Parathyroid adenoma (tissue), 2 donors: ENCODE results near the gene PPP1R7.

Experiments used
- H2AFZ ChIP-seq: fragments of 300-600 bp; sonication (generic); one replicate; pipeline ENCODE4 v1.7.0; 2017; ENCODE audit warnings: antibody characterized with exemption, mild to moderate bottlenecking
- H3K27ac ChIP-seq: fragments of 300-600 bp; sonication (generic); one replicate; pipeline ENCODE4 v1.7.0; 2017
- H3K27me3 ChIP-seq: fragments of 300-600 bp; sonication (generic); one replicate; pipeline ENCODE4 v1.7.0; 2017; ENCODE audit warnings: low read length; ENCODE audit not compliant: control insufficient read depth, insufficient read depth
- H3K36me3 ChIP-seq: fragments of 300-600 bp; sonication (generic); one replicate; pipeline ENCODE4 v1.7.0; 2017; ENCODE audit warnings: low read length; ENCODE audit not compliant: control insufficient read depth, insufficient read depth
- H3K4me1 ChIP-seq: fragments of 300-600 bp; sonication (generic); one replicate; pipeline ENCODE4 v1.7.0; 2017; ENCODE audit warnings: control low read depth
- H3K4me2 ChIP-seq: fragments of 300-600 bp; sonication (generic); one replicate; pipeline ENCODE4 v1.7.0; 2017; ENCODE audit warnings: low read length
- H3K4me3 ChIP-seq: fragments of 300-600 bp; sonication (generic); one replicate; pipeline ENCODE4 v1.7.0; 2017; ENCODE audit warnings: low read depth, low read length
- H3K79me2 ChIP-seq: fragments of 300-600 bp; sonication (generic); one replicate; pipeline ENCODE4 v1.7.0; 2017; ENCODE audit warnings: control low read depth
- H3K9ac ChIP-seq: fragments of 300-600 bp; sonication (generic); one replicate; pipeline ENCODE4 v1.7.0; 2017; ENCODE audit warnings: mild to moderate bottlenecking
- H3K9me3 ChIP-seq: fragments of 300-600 bp; sonication (generic); one replicate; pipeline ENCODE4 v1.7.0; 2017; ENCODE audit warnings: low read length; ENCODE audit not compliant: control insufficient read depth
- TF ChIP-seq, protein P1 (sequence below): fragments of 300-600 bp; sonication (generic); IDR thresholded peaks from one replicate; pipeline ENCODE4 v1.7.0; 2017; ENCODE audit warnings: antibody characterized with exemption, mild to moderate bottlenecking
- donor health status: primary hyperparathyroidism.

PPP1R7 gene

GRCh38 chr2:241232736-241233575 is 82.7 kb downstream of the PPP1R7 start:
- no peaks in the 10 kb centered on the region for H3K4me1 ChIP-seq
- TF ChIP-seq, protein P1, sequence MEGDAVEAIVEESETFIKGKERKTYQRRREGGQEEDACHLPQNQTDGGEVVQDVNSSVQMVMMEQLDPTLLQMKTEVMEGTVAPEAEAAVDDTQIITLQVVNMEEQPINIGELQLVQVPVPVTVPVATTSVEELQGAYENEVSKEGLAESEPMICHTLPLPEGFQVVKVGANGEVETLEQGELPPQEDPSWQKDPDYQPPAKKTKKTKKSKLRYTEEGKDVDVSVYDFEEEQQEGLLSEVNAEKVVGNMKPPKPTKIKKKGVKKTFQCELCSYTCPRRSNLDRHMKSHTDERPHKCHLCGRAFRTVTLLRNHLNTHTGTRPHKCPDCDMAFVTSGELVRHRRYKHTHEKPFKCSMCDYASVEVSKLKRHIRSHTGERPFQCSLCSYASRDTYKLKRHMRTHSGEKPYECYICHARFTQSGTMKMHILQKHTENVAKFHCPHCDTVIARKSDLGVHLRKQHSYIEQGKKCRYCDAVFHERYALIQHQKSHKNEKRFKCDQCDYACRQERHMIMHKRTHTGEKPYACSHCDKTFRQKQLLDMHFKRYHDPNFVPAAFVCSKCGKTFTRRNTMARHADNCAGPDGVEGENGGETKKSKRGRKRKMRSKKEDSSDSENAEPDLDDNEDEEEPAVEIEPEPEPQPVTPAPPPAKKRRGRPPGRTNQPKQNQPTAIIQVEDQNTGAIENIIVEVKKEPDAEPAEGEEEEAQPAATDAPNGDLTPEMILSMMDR: no peak
- no peak overlapping the region for H3K27ac ChIP-seq
- H2AFZ ChIP-seq: no peak overlapping the region
- H3K79me2 ChIP-seq: peaks cover 7% of the 10 kb centered on the region
- H3K4me2 ChIP-seq: no peak overlapping the region
- H3K9me3 ChIP-seq: no peaks in the 10 kb centered on the region
- no peaks in the 10 kb centered on the region for H3K36me3 ChIP-seq
- H3K4me3 ChIP-seq: no peak overlapping the region
- H3K9ac ChIP-seq: no peak overlapping the region
- H3K27me3 ChIP-seq: no peaks in the 10 kb centered on the region
